Activated naive CD4-positive, alpha-beta T cell treated with anti-CD3 and anti-CD28 coated beads, Interleukin-2, amount 10 ng/mL, durations not matched to agents 7 days and 5 days (primary cell): ENCODE data around the gene TBC1D2.
"Not testable (repeated sequence)": the region's sequence is repeated elsewhere in the genome, so short reads cannot be mapped to it uniquely, and the experiment has no call there.

Source experiments
- CTCF ChIA-PET: fragments of 350-600 bp; sonication (Branson Sonifier 250); formaldehyde crosslinking; loops from one replicate; lab custom pipeline; 2021; ENCODE audit warnings: antibody characterized with exemption; lab: Charles Lee
- DNase-seq: peaks from one replicate; pipeline ENCODE4 v3.0.0-alpha.2; 2020
- H3K27ac Mint-ChIP-seq: one replicate; pipeline ENCODE4 v1.8.0; 2021; ENCODE audit warnings: mild to moderate bottlenecking, moderate library complexity, mixed read lengths
- H3K27me3 Mint-ChIP-seq: one replicate; pipeline ENCODE4 v1.8.0; 2021; ENCODE audit warnings: mild to moderate bottlenecking, mixed read lengths
- H3K36me3 Mint-ChIP-seq: one replicate; pipeline ENCODE4 v1.8.0; 2021; ENCODE audit warnings: mixed read lengths
- H3K4me1 Mint-ChIP-seq: one replicate; pipeline ENCODE4 v1.8.0; 2021; ENCODE audit warnings: mixed read lengths
- H3K4me3 Mint-ChIP-seq: one replicate; pipeline ENCODE4 v1.8.0; 2021; ENCODE audit warnings: mild to moderate bottlenecking, moderate library complexity, mixed read lengths
- H3K9me3 Mint-ChIP-seq: one replicate; pipeline ENCODE4 v1.8.0; 2021; ENCODE audit warnings: mixed read lengths

TBC1D2 gene

GRCh38 chr9:98178874-98179850 is 76.3 kb downstream of the TBC1D2 start:
- DNase-seq, result no peak
- Mint-ChIP-seq H3K36me3 (no peaks in the 10 kb centered on the region), H3K27me3 (no peaks in the 10 kb centered on the region), H3K4me3 (no peak overlapping the region), H3K27ac (no peak overlapping the region), H3K4me1 (peaks cover 13% of the 10 kb centered on the region), H3K9me3 (no peaks in the 10 kb centered on the region)
- CTCF ChIA-PET, result interaction anchor here (1.3 to 1.5 kb wide), 2 partner anchors 11 to 17 kb away, joined by 4 to 6 read pairs; no protein-coding TSS in a partner anchor

GRCh38 chr9:98176391-98177259 is 78.8 kb downstream of the TBC1D2 start:
- Mint-ChIP-seq H3K4me1 (peaks cover 13% of the 10 kb centered on the region), H3K27ac (no peak overlapping the region)

GRCh38 chr9:98175762-98176161 is 79.7 kb downstream of the TBC1D2 start:
- H3K27ac Mint-ChIP-seq, result no peak overlapping the region
- CTCF ChIA-PET, result no interaction called here
- DNase-seq, result no peak
- no peaks in the 10 kb centered on the region for H3K36me3 Mint-ChIP-seq
- no peaks in the 10 kb centered on the region for H3K27me3 Mint-ChIP-seq
- H3K9me3 Mint-ChIP-seq, result no peaks in the 10 kb centered on the region
- no peak overlapping the region for H3K4me3 Mint-ChIP-seq
- peaks cover 13% of the 10 kb centered on the region for H3K4me1 Mint-ChIP-seq

More at GRCh38 chr9:98176391-98177259, 78.8 kb downstream of the TBC1D2 start:
- no peaks in the 10 kb centered on the region for H3K36me3 Mint-ChIP-seq
- no peak overlapping the region for H3K4me3 Mint-ChIP-seq
- no peaks in the 10 kb centered on the region for H3K9me3 Mint-ChIP-seq
- CTCF ChIA-PET, result no interaction called here
- DNase-seq, result no peak
- no peaks in the 10 kb centered on the region for H3K27me3 Mint-ChIP-seq

GRCh38 chr9:98175028-98175569 is 80.3 kb downstream of the TBC1D2 start:
- CTCF ChIA-PET, result no interaction called here
- Mint-ChIP-seq H3K27me3 (no peaks in the 10 kb centered on the region), H3K27ac (no peak overlapping the region), H3K9me3 (no peaks in the 10 kb centered on the region), H3K4me1 (peaks cover 9% of the 10 kb centered on the region), H3K4me3 (no peak overlapping the region), H3K36me3 (no peaks in the 10 kb centered on the region)
- DNase-seq, result no peak

- H3K36me3 Mint-ChIP-seq, H3K9me3 Mint-ChIP-seq, H3K4me3 Mint-ChIP-seq, H3K27me3 Mint-ChIP-seq, H3K4me1 Mint-ChIP-seq, CTCF ChIA-PET, H3K27ac Mint-ChIP-seq, DNase-seq: not testable (repeated sequence)
Observed at GRCh38 chr9:98174502-98174918, 80.9 kb downstream of the TBC1D2 start.

- CTCF ChIA-PET, result interaction anchor here (1.0 kb wide), 1 partner anchor 44 kb away, joined by 3 read pairs; no protein-coding TSS in a partner anchor
- Mint-ChIP-seq H3K4me1 (peaks cover 12% of the 10 kb centered on the region), H3K36me3 (no peaks in the 10 kb centered on the region), H3K4me3 (no peak overlapping the region), H3K27me3 (no peaks in the 10 kb centered on the region), H3K27ac (no peak overlapping the region), H3K9me3 (no peaks in the 10 kb centered on the region)
- DNase-seq, result no peak
Observed at GRCh38 chr9:98173181-98173580, 82.3 kb downstream of the TBC1D2 start.

- DNase-seq, result no peak
- H3K4me1 Mint-ChIP-seq, result peaks cover 12% of the 10 kb centered on the region
- no peaks in the 10 kb centered on the region for H3K36me3 Mint-ChIP-seq
- no peak overlapping the region for H3K4me3 Mint-ChIP-seq
- H3K27ac Mint-ChIP-seq, result no peak overlapping the region
- H3K9me3 Mint-ChIP-seq, result no peaks in the 10 kb centered on the region
- H3K27me3 Mint-ChIP-seq, result no peaks in the 10 kb centered on the region
- CTCF ChIA-PET, result no interaction called here
Observed at GRCh38 chr9:98172604-98173003, 82.8 kb downstream of the TBC1D2 start.

GRCh38 chr9:98171176-98171925 is 84.1 kb downstream of the TBC1D2 start:
- H3K27ac Mint-ChIP-seq, result no peak overlapping the region

GRCh38 chr9:98168941-98169488 is 86.4 kb downstream of the TBC1D2 start:
- H3K36me3 Mint-ChIP-seq, result no peaks in the 10 kb centered on the region
- peaks cover 12% of the 10 kb centered on the region for H3K4me1 Mint-ChIP-seq
- CTCF ChIA-PET, result interaction anchor here (0.7 kb wide), 1 partner anchor 13 kb away, joined by 3 read pairs; no protein-coding TSS in a partner anchor
- no peak for DNase-seq
- H3K9me3 Mint-ChIP-seq, result no peaks in the 10 kb centered on the region
- peak overlapping the region; percentile 42 for H3K27ac Mint-ChIP-seq
- no peak overlapping the region for H3K4me3 Mint-ChIP-seq
- H3K27me3 Mint-ChIP-seq, result no peaks in the 10 kb centered on the region

More at GRCh38 chr9:98171176-98171925, 84.1 kb downstream of the TBC1D2 start:
- CTCF ChIA-PET, result no interaction called here
- Mint-ChIP-seq H3K9me3 (no peaks in the 10 kb centered on the region), H3K27me3 (no peaks in the 10 kb centered on the region), H3K4me1 (peaks cover 12% of the 10 kb centered on the region), H3K36me3 (no peaks in the 10 kb centered on the region), H3K4me3 (no peak overlapping the region)
- DNase-seq, result no peak

GRCh38 chr9:98168153-98168780 is 87.2 kb downstream of the TBC1D2 start:
- H3K4me1 Mint-ChIP-seq, result peaks cover 14% of the 10 kb centered on the region
- no peaks in the 10 kb centered on the region for H3K36me3 Mint-ChIP-seq
- no peak for DNase-seq

GRCh38 chr9:98164912-98165311 is 90.5 kb downstream of the TBC1D2 start:
- Mint-ChIP-seq H3K4me3 (no peak overlapping the region), H3K4me1 (peaks cover 11% of the 10 kb centered on the region), H3K27me3 (no peaks in the 10 kb centered on the region), H3K27ac (no peak overlapping the region), H3K36me3 (no peaks in the 10 kb centered on the region), H3K9me3 (no peaks in the 10 kb centered on the region)
- no peak for DNase-seq
- CTCF ChIA-PET, result no interaction called here

More at GRCh38 chr9:98168153-98168780, 87.2 kb downstream of the TBC1D2 start:
- Mint-ChIP-seq H3K4me3 (no peak overlapping the region), H3K9me3 (no peaks in the 10 kb centered on the region), H3K27me3 (no peaks in the 10 kb centered on the region), H3K27ac (no peak overlapping the region)
- CTCF ChIA-PET, result interaction anchor here (0.7 kb wide), 1 partner anchor 13 kb away, joined by 3 read pairs; no protein-coding TSS in a partner anchor

GRCh38 chr9:98162613-98163012 is 92.8 kb downstream of the TBC1D2 start:
- Mint-ChIP-seq H3K27ac (no peak overlapping the region), H3K27me3 (no peaks in the 10 kb centered on the region), H3K4me3 (no peak overlapping the region), H3K36me3 (no peaks in the 10 kb centered on the region), H3K9me3 (no peaks in the 10 kb centered on the region), H3K4me1 (peaks cover 6% of the 10 kb centered on the region)
- DNase-seq, result no peak
- CTCF ChIA-PET, result interaction anchor here (1.0 to 1.1 kb wide), 2 partner anchors 15 to 128 kb away, joined by 3 to 4 read pairs; no protein-coding TSS in a partner anchor
